ENCODE data around the gene ATG10.

Gene ATG10

GRCh38 chr5:82276800-82277612, 305.2 kb downstream of the ATG10 start:
- no peak for DNase-seq (ENCODE audit: low read depth in 3 of 3)

GRCh38 chr5:82277613-82277986, 305.8 kb downstream of the ATG10 start:
- DNase-seq (ENCODE audit: low read depth in 3 of 3): no peak

- peak; percentile 76 to 81 (median 77) for DNase-seq (ENCODE audit: low read depth in 3 of 3)
These were observed 306.3 kb downstream of the ATG10 start, which contains the start of gene RPS23 for GRCh38 chr5:82277987-82278710. Gene RPS23 (minus strand): TSS chr5:82278354. CDS start chr5:82278323, 31 bp downstream.

- no peak for DNase-seq (ENCODE audit: low read depth in 3 of 3)
These were observed 307.0 kb downstream of the ATG10 start for GRCh38 chr5:82278711-82279370.

- DNase-seq (ENCODE audit: low read depth in 3 of 3): no peak
These were observed 312.1 kb downstream of the ATG10 start for GRCh38 chr5:82283893-82284292.

GRCh38 chr5:82285206-82285605, 313.4 kb downstream of the ATG10 start:
- DNase-seq (ENCODE audit: low read depth in 3 of 3): no peak

GRCh38 chr5:82287625-82288024, 315.8 kb downstream of the ATG10 start:
- no peak for DNase-seq (ENCODE audit: low read depth in 3 of 3)

- DNase-seq (ENCODE audit: low read depth in 3 of 3): no peak
These were observed 318.2 kb downstream of the ATG10 start for GRCh38 chr5:82290005-82290404.

GRCh38 chr5:82290908-82291307, 319.1 kb downstream of the ATG10 start:
- no peak for DNase-seq (ENCODE audit: low read depth in 3 of 3)

- DNase-seq (ENCODE audit: low read depth in 3 of 3): no peak
These were observed 319.6 kb downstream of the ATG10 start for GRCh38 chr5:82291420-82291819.

- DNase-seq (ENCODE audit: low read depth in 3 of 3): no peak
These were observed 323.3 kb downstream of the ATG10 start for GRCh38 chr5:82295144-82295543.

- no peak for DNase-seq (ENCODE audit: low read depth in 3 of 3)
These were observed 324.2 kb downstream of the ATG10 start for GRCh38 chr5:82295959-82296531.

GRCh38 chr5:82296929-82297328, 325.1 kb downstream of the ATG10 start:
- DNase-seq (ENCODE audit: low read depth in 3 of 3): no peak

GRCh38 chr5:82297711-82298110, 325.9 kb downstream of the ATG10 start:
- DNase-seq (ENCODE audit: low read depth in 3 of 3): no peak

- no peak for DNase-seq (ENCODE audit: low read depth in 3 of 3)
These were observed 326.8 kb downstream of the ATG10 start for GRCh38 chr5:82298668-82299067.

- no peak for DNase-seq (ENCODE audit: low read depth in 3 of 3)
These were observed 329.4 kb downstream of the ATG10 start for GRCh38 chr5:82301190-82301589.

All from stimulated activated CD4-positive, alpha-beta T cell treated with anti-CD3 and anti-CD28 coated beads, TNF-alpha, amount 100 ng/mL, for 4 hours (primary cell).